ENCODE measurements around the gene SEZ6L. TPM values are rescaled to one million over a fixed set of nuclear protein-coding genes. Genes with fewer than 3 reads are reported as not detected.

The SEZ6L gene
- total RNA-seq, 1 experiment from 2014 or later, result not detected

DNA sequence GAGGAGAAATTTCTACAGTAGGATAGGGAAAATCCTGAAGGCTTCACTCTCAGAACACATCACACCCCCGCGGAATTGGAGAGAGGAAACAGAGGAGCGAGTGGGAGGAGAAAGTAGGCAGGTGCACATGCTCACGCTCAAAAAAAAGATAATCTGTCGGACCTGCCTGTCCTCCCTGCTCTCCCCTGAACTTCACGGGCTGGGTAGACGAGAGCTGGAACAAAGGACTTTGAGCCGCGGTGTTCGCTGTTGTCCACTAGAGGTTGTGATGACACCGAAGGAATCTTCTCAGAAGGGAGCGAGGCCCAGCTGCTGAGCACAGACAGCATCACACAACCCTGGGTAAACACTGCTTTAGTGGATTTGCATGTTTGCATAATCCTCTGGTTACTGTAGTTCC lies 5.0 kb downstream of the SEZ6L start:
- DNase-seq (ENCODE audit: low spot score), result peak; percentile 2

DNA sequence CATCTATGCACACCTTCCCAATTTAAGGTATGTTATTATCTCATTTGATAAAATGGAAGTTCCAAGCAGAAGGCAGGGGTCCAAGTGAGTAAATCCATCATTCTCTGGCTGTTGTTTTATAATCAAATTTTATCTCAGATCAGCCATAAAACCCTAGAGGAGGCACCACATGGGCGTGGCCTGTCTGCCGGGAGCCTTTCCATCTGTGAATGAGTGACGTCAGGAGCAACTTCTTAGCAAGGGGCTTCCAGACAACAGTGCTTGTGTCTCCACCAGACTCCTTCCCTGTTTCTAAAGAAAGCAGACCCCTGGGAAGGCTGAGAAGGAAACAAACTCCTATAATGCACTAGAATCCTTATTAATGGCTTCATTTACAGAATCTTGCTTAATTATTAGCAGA lies 13.5 kb downstream of the SEZ6L start:
- DNase-seq (ENCODE audit: low spot score), result no peak

DNA sequence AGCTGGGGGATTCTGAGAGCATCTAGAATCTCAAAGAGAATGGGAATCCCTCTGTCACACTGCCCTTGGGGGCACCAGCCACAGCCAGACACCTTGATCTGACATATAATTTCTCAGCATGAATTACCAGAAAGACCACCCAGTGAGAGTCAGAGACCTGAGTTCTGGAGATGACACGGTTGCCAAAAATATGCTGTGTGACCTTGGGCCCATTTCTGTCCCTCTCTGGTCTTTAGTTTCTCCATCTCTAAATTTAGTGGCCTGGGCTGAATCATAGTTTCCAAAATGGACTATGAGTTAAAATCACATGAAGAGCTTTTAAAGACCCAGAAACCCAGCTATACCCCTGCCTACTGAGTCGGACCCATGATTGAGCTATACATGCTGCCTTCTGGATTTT lies 15.9 kb downstream of the SEZ6L start:
- DNase-seq (ENCODE audit: low spot score), result no peak

DNA sequence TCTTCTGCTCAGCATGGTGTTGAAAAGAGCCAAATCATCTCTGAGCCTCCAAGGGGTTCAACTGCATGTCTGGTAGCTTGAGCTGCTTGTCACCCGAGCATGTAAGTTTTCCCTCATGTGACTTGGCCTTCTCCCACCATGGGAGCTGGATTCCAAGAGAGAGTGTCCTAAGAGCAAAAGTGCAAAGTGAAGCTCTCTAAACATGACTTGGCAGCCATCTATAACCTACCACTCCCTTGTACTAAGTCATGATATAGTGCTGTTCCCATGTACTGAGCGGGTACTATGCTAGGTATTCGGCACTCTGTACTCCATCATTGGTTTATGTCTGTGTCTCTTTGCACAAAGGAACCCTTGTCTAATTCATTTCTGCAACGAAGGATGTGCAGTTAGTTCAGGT lies 19.1 kb downstream of the SEZ6L start:
- DNase-seq (ENCODE audit: low spot score), result no peak

DNA sequence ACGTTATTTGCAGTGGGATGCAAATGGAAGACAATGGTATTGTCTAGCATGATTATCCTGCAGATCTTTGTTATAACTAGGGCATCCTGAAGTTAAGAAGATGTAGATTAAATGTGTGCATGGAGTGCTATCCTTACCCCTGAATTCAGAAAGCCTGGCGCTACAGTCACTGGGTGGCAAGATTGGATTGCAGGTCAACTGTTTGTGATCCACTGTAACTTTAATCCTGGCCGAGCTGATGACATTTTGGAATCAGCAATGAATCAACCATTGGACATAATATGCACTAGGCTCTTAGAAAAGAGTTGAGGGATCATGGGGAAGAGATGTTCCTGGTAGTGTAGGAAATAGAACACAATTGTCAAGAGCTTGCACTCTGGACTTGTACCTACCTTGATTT lies 25.1 kb downstream of the SEZ6L start:
- no peak for DNase-seq (ENCODE audit: low spot score)

DNA sequence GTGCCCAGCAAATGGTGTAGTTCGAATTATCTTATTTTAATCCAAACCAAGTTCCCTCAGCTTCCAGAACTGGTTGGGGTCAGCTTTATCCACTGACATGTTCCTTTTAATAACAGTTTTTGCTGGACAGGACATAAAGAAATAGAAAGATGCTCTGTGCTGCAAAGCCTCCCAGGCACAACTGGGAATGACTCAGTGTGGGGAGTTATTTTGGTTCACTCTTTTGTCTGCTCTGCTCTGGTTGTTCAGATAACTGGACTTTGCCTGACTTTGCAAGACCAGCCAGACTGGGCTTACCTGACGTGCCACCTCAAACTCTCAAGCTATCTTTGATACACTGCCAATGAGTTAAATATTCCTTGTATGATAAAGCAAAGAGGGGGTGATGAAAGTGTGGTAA lies 25.6 kb downstream of the SEZ6L start:
- DNase-seq (ENCODE audit: low spot score), result no peak

DNA sequence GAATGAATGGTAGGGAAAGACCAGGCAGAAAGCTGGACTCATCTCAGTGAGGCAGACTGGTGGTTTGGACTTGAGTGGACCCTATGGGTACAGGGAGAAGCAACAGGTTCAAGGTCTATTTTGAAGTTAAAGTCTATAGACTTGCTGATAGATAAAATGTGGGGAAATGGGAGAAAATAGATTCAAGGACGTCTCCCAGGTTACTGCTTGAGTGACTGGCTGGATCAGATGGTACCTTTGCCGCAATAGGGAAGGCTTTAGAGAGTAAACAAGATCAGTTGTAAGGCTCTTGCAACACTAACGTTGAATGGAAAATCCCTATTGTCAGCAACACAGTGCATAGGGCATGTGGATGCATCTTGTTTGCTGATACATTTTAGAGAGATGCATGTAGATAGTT lies 27.4 kb downstream of the SEZ6L start:
- no peak for DNase-seq (ENCODE audit: low spot score)

DNA sequence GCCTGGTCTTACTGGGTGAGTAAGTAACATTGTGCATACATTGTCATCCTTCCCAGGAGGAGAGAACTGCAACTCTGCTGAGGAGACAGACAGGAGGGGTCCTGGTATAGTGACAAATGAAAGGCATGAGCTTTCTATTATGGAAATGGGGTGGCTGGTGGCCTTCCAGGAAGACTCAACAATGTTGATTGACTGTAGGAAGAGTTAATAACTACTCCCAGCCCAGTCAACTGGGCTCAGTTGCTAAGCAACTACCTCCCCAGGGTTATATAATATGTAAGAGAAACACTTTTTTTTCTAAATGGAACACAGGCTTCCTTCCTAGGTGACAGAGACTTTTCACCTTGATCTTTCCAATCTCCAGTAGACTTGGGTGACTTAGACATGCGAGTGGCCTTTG lies 28.2 kb downstream of the SEZ6L start:
- DNase-seq (ENCODE audit: low spot score), result no peak

DNA sequence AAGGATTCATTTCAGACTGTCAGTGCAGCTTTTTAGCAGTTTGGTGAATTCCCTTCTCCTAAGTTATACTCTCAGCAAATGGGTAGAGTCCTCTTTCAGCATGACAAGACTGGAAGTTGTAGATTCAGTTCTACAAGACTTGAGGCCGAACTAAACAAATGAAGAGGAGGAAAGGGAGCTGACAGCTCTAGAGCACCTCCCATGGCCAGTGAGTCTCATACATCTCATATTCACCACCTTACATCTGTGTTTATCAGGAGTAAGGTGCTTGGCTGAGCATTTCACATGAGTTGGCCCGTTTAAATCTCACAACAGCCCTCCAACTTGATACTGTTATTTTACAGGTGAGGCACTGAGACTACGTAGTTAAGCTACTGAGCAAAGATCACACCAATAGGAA lies 30.4 kb downstream of the SEZ6L start:
- DNase-seq (ENCODE audit: low spot score), result no peak

DNA sequence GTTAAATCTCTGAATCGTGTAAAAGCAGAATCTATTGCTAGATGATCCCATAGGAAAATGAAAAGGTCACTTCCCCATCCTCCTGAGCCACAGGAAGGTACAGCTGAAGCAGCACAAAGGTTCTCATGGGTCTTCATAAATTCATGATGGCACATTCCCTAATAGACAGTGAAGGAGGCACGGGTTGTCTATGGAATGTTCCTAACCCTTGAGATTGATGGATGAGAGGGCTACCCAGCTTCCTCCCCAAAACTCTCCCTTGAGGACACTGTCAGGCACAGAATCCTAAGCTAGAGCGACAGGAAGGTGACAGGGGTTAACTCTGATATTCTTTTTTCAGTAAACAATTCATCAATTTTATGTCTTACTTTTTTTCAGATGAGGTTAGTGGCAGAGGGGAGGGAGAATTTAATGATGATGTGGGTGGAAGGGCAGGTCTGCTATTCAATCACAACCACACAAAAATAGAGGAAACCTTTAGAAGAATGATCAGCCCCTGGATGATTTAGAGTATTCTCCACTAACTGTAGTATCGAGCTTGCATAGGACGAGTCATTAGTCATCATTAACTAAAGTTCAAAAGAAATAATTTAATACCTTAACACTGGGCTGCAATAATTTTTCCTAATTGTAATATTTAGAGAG lies 33.1 kb downstream of the SEZ6L start:
- DNase-seq (ENCODE audit: low spot score), result no peak

DNA sequence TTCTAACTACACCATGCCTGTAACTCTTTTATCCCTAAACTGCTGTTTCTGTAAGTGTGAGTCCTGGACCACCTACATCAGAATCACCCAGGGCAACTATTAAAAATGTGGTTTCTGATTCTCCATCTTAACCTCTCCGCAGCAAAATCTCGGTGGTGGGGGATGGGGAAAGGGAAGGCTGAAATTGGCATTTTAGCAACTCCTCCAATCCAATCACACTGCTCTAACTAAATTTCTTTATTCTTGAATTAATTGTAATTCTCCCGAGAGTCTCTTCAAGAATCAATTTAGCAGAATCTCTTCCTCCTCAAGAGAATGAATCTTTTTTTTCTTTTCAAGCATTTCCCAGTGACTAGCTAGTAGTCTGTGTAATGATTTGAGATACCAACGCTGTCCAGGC lies 36.2 kb downstream of the SEZ6L start:
- DNase-seq (ENCODE audit: low spot score), result no peak

DNA sequence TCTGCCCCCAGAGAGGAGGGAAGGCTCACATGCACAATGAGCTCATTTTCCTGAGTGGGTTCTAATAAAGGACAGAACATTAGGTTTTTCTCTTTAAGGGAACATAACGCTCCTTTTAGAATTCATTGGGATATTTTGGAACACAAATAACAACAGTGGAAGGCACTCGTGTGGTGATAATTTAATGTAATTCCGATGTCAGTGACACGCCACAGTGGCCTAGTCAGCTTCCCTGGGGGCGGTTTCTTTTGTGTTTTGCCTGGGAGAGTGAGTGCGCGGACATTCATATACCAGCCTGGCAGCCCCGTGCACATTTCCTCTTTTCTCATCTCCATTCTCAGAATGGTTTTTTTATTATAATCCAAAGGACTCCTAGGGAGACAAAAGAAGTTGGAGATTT lies 41.1 kb downstream of the SEZ6L start:
- no peak for DNase-seq (ENCODE audit: low spot score)

DNA sequence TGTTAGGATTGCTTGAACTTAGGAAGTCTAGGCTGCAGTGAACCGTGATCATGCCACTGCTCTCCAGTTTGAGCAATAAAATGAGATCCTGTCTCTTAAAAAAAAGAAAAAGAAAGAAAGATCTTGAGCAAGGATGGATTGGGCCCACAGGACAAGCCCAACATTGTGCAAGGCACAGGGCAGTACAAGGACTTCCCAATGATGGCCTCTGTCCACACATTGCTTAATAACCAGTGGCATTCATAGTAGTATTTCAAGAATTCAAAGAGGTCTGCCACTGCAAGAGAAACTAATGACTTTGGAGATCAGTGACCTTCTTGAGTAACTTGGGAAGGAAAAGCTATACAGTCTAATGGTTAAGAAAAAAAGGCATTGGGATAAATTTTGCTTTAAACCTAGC lies 44.6 kb downstream of the SEZ6L start:
- no peak for DNase-seq (ENCODE audit: low spot score)

DNA sequence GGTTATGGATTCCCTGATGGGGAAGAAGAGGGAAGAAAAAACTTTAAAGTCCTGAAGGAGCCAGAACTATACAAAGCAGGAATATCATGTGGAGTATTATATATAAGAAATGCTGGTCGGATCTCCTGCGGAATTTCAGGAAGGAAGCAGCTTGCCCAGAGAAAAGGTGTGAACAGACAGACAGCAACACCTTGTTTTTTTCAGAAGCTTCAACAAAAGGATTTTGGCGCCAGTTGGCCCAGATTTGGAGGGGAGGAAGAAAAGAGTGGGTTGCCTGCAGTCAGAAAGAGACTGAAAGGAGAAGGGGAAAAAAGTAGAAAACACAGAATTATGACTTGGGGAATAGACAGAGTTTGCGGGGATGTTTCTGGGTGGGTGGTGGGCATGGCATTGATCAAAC lies 45.2 kb downstream of the SEZ6L start:
- no peak for DNase-seq (ENCODE audit: low spot score)

DNA sequence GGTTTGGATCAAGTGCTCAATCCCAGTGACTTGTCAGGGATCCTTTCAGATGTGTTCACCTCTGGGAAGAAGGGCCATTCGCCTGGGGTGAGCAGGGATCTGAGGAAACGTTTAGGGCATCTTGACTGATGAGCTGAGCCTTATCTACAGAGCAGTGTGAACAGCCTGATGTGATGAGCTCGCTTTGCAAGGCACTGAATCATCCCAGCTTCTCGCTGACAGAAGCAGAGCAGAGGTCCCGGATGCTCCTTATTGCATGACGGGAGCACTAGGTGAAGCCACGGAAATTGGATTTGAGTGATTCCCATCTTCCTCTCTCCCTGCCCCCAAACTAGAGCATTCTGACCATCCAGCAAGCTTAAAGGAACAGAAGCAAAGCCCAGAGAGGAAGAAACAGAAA lies 46.5 kb downstream of the SEZ6L start:
- no peak for DNase-seq (ENCODE audit: low spot score)

DNA sequence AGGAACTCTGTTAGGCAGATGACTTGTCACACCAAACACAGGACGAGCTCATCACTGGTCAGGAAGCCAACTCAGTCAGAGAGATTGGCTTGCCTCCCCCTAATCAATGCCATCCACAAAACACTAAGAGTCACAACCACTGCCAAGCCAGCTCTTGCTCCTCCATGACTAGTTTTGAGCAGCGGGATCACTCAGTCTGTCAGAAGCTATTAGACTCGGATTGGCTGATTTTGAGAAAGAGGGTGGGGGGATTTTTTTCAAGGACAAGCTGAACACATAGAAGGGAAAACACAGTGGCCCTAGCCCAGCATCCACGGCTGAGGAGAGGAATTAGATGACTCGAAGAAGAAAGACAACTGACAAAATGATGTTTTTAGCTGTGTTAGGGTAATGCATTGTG lies 55.9 kb downstream of the SEZ6L start:
- DNase-seq (ENCODE audit: low spot score), result no peak

DNA sequence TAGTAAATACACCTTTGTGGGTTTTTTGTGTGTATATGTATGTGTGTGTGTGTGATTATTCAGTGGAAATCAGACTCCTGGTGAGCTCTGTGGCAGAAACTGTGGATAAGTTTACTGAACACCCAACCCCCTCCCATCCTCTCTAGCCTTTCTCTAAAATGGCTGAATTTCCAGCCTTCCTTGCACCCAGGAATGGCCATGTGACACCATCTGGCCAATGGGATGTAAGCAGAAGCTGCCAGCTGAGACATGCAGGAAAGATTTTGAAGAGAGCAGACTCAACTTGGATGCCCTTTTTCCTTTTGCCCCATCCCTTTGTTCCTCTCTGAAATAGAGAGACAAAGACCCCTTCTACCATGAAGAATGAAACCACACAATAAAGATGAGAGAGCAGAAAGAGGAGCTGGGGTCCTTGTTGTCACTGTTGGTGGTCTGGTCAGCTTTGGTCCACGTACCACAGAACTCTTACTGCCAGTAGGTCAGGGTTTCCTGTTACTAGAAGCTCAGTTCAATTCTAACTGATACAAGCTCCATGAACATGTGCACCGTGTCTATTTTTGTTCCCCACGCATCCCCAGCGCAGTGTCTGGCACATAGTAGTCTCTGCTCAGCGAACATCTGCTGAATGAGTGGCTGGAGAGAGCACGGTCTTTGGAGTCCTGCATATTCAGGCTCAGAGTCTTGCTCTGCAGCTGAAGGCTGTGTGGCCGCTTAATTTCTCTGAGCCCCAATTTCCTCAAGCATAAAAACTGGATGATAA lies 57.5 kb downstream of the SEZ6L start:
- no peak for DNase-seq (ENCODE audit: low spot score)

DNA sequence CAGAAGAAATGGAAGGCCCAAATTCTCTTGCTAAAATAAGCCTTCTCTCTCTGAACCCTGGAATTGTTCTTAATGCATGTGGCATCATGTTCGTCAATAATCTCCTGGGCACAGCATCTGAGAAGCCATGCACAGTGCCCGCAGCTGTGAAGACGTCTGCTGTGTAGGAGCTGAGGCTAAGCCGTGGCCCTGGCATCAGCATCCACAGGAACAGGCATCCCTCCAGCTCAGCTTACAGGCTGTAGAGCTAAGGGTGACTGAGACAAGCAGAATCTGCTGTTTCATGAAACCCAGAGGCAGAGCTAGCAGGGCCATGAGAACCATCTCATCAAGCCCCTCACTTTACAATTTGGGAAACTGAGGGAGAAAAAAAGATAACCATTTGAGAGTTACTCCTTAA lies 60.6 kb downstream of the SEZ6L start:
- DNase-seq (ENCODE audit: low spot score), result no peak

DNA sequence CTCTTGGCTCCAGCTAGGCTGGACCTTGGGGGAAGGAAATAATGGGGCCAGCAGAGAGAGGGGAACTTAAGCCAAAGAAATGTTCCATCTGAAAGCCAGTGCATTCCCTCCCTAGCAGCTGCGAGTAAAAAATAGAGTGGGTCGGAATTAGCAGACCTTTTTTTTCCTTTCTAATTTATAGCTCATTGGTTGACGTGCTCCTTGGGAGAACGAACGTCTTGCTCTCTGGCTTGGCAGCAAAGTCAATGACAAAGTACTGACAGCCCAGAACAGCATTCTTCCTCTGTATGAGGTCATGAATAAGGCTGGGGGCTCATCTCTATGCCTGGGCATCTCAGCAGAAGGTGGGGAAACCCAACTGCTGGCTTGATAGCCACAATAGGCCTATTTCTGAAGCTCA lies 65.0 kb downstream of the SEZ6L start:
- DNase-seq (ENCODE audit: low spot score), result no peak

DNA sequence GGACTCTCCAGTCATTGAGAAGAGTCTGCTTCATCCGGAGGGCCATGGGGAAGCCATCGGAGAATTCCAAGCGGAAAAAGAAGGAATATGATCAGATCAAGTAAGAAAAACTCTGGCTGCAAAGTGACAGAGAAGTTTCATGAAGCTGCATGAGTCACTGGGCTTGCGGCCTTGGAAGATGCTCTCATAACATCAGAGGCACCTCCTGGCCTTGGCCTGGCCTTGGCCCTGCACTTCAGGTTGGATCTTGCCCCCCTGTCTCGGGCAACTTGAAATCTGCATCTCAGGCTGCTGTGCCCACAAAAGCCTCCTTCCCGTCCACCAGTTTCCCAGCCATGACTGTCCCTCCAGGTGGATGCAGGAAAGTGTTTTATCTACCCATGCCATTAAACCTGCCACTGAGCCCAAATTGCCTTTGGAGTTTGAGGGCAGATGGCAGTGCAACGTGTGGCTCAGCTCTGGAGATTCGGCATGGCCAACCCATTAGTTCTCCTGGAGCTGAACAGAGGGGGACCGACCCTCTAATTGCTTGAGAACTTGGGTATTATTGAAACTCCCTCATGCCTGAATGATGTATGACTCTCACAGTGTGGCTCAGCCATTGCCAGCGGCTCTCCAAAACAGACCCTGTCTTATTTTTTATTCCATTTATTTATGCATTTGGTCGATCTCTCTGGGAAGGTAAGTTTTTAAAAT lies 66.7 kb downstream of the SEZ6L start:
- DNase-seq (ENCODE audit: low spot score), result no peak

DNA sequence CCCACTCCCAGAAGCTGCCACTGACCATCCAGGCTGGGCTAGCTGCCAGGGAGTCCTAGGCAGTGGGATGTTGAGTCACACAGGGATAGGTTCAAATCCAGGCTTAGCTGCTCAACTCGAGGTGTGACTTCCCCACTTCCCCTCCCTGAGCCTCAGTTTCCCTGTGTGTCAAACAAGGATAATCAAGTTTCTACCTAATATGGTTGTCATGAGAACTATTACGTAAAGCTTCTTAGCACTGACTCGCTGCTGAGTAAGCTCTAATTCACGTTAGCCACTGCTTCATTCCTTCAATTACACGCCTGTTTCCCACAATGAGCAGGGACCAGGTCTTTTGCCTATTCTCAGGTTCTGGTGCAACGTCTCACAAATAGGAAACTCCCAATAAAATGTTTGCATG lies 67.7 kb downstream of the SEZ6L start:
- no peak for DNase-seq (ENCODE audit: low spot score)

DNA sequence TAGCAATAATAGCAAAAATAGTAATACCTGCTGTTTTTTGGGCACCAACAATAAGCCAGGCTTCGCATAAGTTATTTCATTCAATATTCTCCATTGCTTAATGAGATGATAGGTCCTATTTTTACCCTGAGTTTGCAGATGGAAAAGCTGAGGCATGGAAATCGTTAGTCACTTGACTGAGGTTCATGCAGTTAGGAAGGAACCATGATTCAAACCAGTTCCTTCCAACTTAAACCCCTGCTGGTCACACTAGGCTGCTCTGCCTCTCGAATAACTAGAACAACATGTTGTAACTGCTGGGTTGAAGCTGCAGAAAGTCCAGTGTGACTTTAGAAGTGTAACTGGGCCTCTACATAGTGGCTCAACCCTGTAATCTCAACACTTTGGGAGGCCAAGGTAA lies 69.3 kb downstream of the SEZ6L start:
- no peak for DNase-seq (ENCODE audit: low spot score)

DNA sequence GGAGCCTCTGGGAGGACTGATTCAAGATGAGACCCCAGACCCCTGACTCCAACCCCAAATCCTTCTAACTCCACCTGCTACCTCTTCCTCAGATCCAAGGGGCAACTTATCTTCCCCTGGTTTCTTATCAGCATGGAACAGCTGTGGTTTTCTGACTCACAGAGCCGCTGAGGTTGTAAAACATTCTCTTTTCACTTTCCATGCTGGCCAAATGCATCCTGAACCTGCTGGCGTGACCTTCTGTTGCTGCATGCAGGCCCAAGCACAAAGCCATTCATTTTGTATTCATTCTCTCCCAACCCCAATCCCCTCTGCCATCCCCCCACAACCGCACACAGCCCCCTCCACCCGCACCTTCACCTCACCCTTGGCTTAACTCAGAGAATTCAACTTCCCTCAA lies 70.3 kb downstream of the SEZ6L start:
- no peak for DNase-seq (ENCODE audit: low spot score)
